Tibial artery (tissue), 4 donors: Measurements from ENCODE around the gene CRKL.
A peak's percentile ranks its signal among the peaks of the same experiment; 100 is the strongest.

Experiments
- DNase-seq, 2 donors: peaks; one replicate each; pipeline ENCODE4 v3.0.0-alpha.2; 2019
- H3K27ac ChIP-seq, 2 donors: fragments of 200-600 bp; sonication (generic) in 1 of 2; 1 replicate in 1 of 2; 2 replicates in 1 of 2; pipeline ENCODE4 v1.5.1; 2018 to 2019; ENCODE audit warnings: mild to moderate bottlenecking in 1 of 2
- H3K27me3 ChIP-seq, 2 donors: fragments of 200-600 bp; sonication (generic) in 1 of 2; one replicate each; pipeline versions ENCODE4 v1.5.1 to v1.6.0; 2016 to 2019
- H3K36me3 ChIP-seq, 3 donors: fragments of 200-600 bp; sonication (generic) in 2 of 3; one replicate each; pipeline ENCODE4 v1.5.1; 2016 to 2019; ENCODE audit warnings: mild to moderate bottlenecking in 2 of 3
- H3K4me1 ChIP-seq, 4 donors: fragments of 200-600 bp; sonication (generic) in 2 of 4; 1 replicate in 3 of 4; 2 replicates in 1 of 4; pipeline ENCODE4 v1.5.1; 2016 to 2019
- H3K4me3 ChIP-seq, 2 donors: fragments of 200-600 bp; sonication (generic) in 1 of 2; 1 replicate in 1 of 2; 2 replicates in 1 of 2; pipeline ENCODE4 v1.5.1; 2018 to 2019; ENCODE audit warnings: mild to moderate bottlenecking in 2 of 2
- H3K9me3 ChIP-seq, 3 donors: fragments of 200-600 bp; sonication (generic) in 1 of 3; one replicate each; pipeline ENCODE4 v1.5.1; 2016 to 2019
- intact Hi-C: fragments of 100-400 bp; cut with DNase I; formaldehyde crosslinking; loops from one replicate; pipeline ENCODE4 v1.15.0; 2023; ENCODE audit warnings: low total_unique reads
- TF ChIP-seq, protein P1 (sequence below), 2 experiments: fragments of 200-600 bp in 1 of 2; fragments of 450-650 bp in 1 of 2; IDR thresholded peaks; one replicate each; pipeline ENCODE4 v1.5.1; 2017 to 2019; ENCODE audit warnings: antibody characterized with exemption in 2 of 2, mild to moderate bottlenecking in 1 of 2, moderate library complexity in 1 of 2

Gene CRKL

DNA sequence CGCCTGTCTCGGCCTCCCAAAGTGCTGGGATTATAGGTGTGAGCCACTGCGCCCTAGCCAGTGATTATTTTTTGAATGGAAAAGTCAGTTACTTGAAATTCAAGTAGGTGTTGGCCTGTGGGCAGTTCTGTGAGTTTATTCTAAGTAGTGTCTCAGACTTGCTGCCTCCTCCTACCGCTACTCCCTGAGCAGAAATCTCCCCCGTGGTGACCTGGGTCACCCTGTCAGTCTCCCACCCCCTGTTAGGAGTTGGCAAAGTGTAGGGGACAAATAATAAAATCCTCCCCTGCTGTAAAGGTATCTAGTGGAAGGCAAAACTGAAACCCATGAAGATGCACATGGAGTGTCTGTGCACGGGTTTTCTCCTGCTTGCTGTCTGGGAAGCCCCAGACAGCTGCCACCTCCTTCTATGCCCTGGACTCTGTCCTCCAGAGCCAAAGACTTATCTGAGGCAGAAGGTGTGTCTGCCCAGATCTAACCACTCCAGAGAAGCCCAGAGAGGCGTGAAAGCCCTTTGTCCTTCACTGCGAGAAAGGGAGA lies 32.1 kb upstream of the CRKL start:
- no peak overlapping the region for H3K4me3 ChIP-seq
- no peak for DNase-seq
- H3K27me3 ChIP-seq, result no peaks in the 10 kb centered on the region
- peaks cover 55 to 88% (median 79%) of the 10 kb centered on the region in 3 donors for H3K36me3 ChIP-seq
- H3K9me3 ChIP-seq, result no peaks in the 10 kb centered on the region
- TF ChIP-seq, protein P1, sequence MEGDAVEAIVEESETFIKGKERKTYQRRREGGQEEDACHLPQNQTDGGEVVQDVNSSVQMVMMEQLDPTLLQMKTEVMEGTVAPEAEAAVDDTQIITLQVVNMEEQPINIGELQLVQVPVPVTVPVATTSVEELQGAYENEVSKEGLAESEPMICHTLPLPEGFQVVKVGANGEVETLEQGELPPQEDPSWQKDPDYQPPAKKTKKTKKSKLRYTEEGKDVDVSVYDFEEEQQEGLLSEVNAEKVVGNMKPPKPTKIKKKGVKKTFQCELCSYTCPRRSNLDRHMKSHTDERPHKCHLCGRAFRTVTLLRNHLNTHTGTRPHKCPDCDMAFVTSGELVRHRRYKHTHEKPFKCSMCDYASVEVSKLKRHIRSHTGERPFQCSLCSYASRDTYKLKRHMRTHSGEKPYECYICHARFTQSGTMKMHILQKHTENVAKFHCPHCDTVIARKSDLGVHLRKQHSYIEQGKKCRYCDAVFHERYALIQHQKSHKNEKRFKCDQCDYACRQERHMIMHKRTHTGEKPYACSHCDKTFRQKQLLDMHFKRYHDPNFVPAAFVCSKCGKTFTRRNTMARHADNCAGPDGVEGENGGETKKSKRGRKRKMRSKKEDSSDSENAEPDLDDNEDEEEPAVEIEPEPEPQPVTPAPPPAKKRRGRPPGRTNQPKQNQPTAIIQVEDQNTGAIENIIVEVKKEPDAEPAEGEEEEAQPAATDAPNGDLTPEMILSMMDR (IDR thresholded peaks at IDR 0.05), result no peak
- intact Hi-C loops, result no loop called here
- H3K4me1 ChIP-seq, result peaks cover 0 to 8% (median 2%) of the 10 kb centered on the region in 4 donors
- no peak overlapping the region for H3K27ac ChIP-seq

DNA sequence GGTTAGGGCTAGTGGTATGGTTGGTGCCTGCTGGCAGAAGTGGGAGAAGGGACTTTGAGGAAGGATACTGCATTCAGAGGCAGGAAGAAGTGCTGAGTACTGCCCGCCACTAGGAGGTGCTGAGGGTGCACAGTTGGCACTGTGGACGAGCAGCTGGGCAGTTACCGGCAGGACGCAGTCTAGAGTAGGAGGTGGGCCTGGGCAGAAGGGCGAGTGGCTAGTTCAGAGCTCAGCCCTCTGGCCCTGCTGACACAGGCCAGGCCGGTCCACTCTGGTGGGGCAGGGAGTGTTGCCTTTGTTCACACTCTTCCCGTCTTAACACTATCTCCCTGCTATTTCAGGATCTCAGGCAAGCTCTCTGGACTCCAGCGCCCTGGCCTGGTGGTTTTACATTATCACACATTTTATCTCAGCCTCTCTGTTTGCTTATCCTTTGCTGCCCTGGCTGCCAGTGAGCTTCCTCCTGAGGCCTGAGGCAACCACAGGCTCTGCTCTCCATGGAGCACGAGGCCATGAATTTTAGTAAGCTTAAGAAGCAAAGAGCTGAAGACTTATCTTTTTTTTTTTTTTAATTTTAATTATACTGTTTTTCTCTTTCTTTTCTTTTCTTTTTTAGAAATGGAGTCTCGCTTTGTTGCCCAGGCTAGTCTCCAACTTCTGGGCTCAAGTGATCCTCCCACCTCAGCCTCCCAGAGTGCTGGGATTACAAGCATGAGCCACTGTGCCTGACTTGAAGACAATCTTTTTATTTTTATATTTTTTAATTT lies 31.5 kb upstream of the CRKL start:
- no peaks in the 10 kb centered on the region for H3K27me3 ChIP-seq
- DNase-seq, result peak; percentile 75 to 86
- H3K4me1 ChIP-seq, result peaks cover 0 to 8% (median 2%) of the 10 kb centered on the region in 4 donors
- H3K9me3 ChIP-seq, result no peaks in the 10 kb centered on the region
- peaks cover 51 to 86% (median 79%) of the 10 kb centered on the region in 3 donors for H3K36me3 ChIP-seq
- no peak overlapping the region for H3K4me3 ChIP-seq
- TF ChIP-seq, protein P1 (IDR thresholded peaks at IDR 0.05), result peak; percentile 68 to 86
- intact Hi-C loops, result no loop called here
- H3K27ac ChIP-seq, result peak overlapping the region; percentile 23 to 55

DNA sequence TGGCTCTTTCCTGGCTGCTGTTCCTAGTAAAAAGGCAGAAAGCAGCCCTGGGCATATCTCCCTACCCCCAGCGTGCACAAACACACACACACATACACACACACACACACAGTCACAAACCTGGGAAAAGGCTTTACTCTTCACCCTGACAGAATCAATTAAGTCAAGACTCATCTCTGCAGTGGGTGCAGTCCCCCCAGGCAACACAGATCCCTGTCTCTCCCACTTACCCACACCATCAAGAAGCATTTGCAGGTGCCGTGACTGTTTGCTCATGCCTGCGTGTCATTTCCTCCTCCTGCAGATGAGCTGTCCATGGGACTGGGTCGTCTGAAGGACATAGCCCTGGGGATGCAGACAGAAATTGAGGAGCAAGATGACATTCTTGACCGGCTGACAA lies 29.8 kb upstream of the CRKL start:
- H3K27ac ChIP-seq, result no peak overlapping the region
- peaks cover 0 to 8% (median 2%) of the 10 kb centered on the region in 4 donors for H3K4me1 ChIP-seq
- TF ChIP-seq, protein P1 (IDR thresholded peaks at IDR 0.05), result no peak
- no peaks in the 10 kb centered on the region for H3K9me3 ChIP-seq
- no peaks in the 10 kb centered on the region for H3K27me3 ChIP-seq
- peaks cover 40 to 70% (median 63%) of the 10 kb centered on the region in 3 donors for H3K36me3 ChIP-seq
- no peak for DNase-seq
- H3K4me3 ChIP-seq, result no peak overlapping the region
- intact Hi-C loops, result no loop called here

DNA sequence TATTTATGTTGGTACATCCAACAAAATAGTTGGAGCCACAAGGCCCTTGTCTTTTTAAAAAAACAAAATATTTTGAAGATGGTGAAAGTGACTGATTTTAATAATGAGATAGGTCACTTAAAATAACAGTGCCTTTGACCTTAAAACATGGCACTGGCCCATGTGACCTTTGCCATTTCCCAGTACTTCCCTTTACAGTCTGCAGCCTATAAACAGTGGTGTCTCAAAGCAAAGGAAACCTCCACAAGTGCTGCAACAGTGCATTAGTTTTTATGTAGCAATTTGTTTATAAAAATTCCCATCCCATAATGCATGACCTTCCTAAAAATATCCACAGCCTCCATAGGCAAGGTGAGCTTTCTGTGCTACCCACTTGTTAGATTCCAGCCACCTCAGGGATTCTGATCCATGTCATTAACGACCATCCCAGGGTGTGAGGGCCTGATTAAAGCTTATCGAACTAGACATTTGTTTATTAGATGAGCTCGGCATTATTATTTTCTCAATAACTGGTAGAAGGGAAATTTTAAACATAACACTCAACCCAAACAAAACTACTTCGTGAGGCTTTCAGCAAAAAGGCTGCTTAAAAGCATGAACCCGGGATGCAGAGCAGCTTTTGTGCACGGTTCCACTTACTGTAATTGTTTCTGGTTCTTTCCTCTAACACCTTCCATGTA lies 28.0 kb upstream of the CRKL start:
- TF ChIP-seq, protein P1 (IDR thresholded peaks at IDR 0.05), result no peak
- Histone ChIP-seq H3K36me3 (peaks cover 29 to 54% (median 45%) of the 10 kb centered on the region in 3 donors), H3K27ac (no peak overlapping the region), H3K4me1 (peaks cover 0 to 8% (median 2%) of the 10 kb centered on the region in 4 donors), H3K4me3 (no peak overlapping the region), H3K9me3 (no peaks in the 10 kb centered on the region), H3K27me3 (no peaks in the 10 kb centered on the region)
- no peak for DNase-seq
- intact Hi-C loops, result no loop called here

DNA sequence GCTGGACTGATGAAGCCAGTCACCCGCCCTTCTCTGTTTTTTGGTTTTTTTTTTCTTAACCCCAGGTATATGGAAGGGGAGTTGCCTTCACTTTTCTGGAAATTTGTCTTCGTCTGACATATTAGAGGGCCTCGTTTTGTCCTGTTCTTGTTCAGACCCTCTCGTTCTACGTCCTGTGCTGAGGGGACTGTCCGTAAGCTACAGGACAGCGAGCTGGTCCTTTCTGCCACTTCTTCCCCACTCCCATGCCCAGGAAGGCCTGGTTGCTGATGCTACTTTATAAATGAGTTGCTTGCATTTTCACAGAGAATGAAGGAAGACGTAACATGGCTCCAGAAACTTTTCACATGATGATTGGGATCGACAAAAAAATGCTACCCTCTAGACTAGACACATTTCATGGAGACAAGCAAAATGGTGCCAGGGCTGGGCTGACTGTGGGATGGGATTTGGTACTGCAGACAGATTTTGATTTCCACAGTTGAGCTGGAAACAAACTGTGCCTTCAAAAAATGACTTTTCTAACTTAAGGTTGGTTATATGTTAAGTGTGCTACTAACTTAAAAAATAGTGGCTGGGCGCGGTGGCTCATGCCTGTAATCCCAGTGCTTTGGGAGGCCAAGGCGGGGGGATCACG lies 27.2 kb upstream of the CRKL start:
- no peak overlapping the region for H3K27ac ChIP-seq
- no peaks in the 10 kb centered on the region for H3K9me3 ChIP-seq
- peaks cover 29 to 45% (median 39%) of the 10 kb centered on the region in 3 donors for H3K36me3 ChIP-seq
- no peaks in the 10 kb centered on the region for H3K27me3 ChIP-seq
- intact Hi-C loops, result no loop called here
- peaks cover 0 to 8% (median 2%) of the 10 kb centered on the region in 4 donors for H3K4me1 ChIP-seq
- no peak for DNase-seq
- TF ChIP-seq, protein P1 (IDR thresholded peaks at IDR 0.05), result no peak
- H3K4me3 ChIP-seq, result no peak overlapping the region
